ENCODE data around the gene FAM229B.

Gene FAM229B

GRCh38 chr6:112114577-112115223 lies 27.3 kb downstream of the FAM229B start:
- no peak overlapping the region for H3K4me3 ChIP-seq (ENCODE audit: low read depth, low read length)
- TF ChIP-seq CTCF (IDR thresholded peaks at IDR 0.05; ENCODE audit: control insufficient read depth, extremely low read depth, insufficient read depth): no peak
- DNase-seq (ENCODE audit: low read depth): no peak

- DNase-seq (ENCODE audit: low read depth): no peak
- TF ChIP-seq CTCF (IDR thresholded peaks at IDR 0.05; ENCODE audit: control insufficient read depth, extremely low read depth, insufficient read depth): no peak
- no peak overlapping the region for H3K4me3 ChIP-seq (ENCODE audit: low read depth, low read length)
Observed at GRCh38 chr6:112116221-112116620, 28.8 kb downstream of the FAM229B start.

- no peak overlapping the region for H3K4me3 ChIP-seq (ENCODE audit: low read depth, low read length)
Observed at GRCh38 chr6:112117554-112117953, 30.2 kb downstream of the FAM229B start.

GRCh38 chr6:112118034-112118433 lies 30.6 kb downstream of the FAM229B start:
- H3K4me3 ChIP-seq (ENCODE audit: low read depth, low read length): no peak overlapping the region
- no peak for DNase-seq (ENCODE audit: low read depth)
- no peak for TF ChIP-seq CTCF (IDR thresholded peaks at IDR 0.05; ENCODE audit: control insufficient read depth, extremely low read depth, insufficient read depth)

More at GRCh38 chr6:112117554-112117953, 30.2 kb downstream of the FAM229B start:
- no peak for TF ChIP-seq CTCF (IDR thresholded peaks at IDR 0.05; ENCODE audit: control insufficient read depth, extremely low read depth, insufficient read depth)
- DNase-seq (ENCODE audit: low read depth): no peak

- no peak for DNase-seq (ENCODE audit: low read depth)
- H3K4me3 ChIP-seq (ENCODE audit: low read depth, low read length): no peak overlapping the region
- TF ChIP-seq CTCF (IDR thresholded peaks at IDR 0.05; ENCODE audit: control insufficient read depth, extremely low read depth, insufficient read depth): no peak
Observed at GRCh38 chr6:112122756-112123155, 35.4 kb downstream of the FAM229B start.

GRCh38 chr6:112123982-112124381 lies 36.6 kb downstream of the FAM229B start:
- no peak overlapping the region for H3K4me3 ChIP-seq (ENCODE audit: low read depth, low read length)
- TF ChIP-seq CTCF (IDR thresholded peaks at IDR 0.05; ENCODE audit: control insufficient read depth, extremely low read depth, insufficient read depth): no peak
- DNase-seq (ENCODE audit: low read depth): no peak

GRCh38 chr6:112128208-112128607 lies 40.8 kb downstream of the FAM229B start:
- no peak for TF ChIP-seq CTCF (IDR thresholded peaks at IDR 0.05; ENCODE audit: control insufficient read depth, extremely low read depth, insufficient read depth)
- no peak overlapping the region for H3K4me3 ChIP-seq (ENCODE audit: low read depth, low read length)
- DNase-seq (ENCODE audit: low read depth): no peak

Data from LNCaP clone FGC (cell line).